Lower leg skin (tissue), 3 donors: Measurements from ENCODE around the gene IGFN1.

Experiments used
- POLR2A ChIP-seq, 2 donors: fragments of 450-650 bp; IDR thresholded peaks; one replicate each; pipeline ENCODE4 v1.6.1; 2016 to 2017; ENCODE audit warnings: antibody characterized with exemption in 2 of 2, mild to moderate bottlenecking in 1 of 2, moderate library complexity in 1 of 2
- TF ChIP-seq, protein P1 (sequence below), 3 donors: fragments of 450-650 bp; IDR thresholded peaks; one replicate each; pipeline ENCODE4 v1.5.1; 2016; ENCODE audit warnings: antibody characterized with exemption in 3 of 3, mild to moderate bottlenecking in 3 of 3, moderate library complexity in 2 of 3

- TF ChIP-seq, protein P1, sequence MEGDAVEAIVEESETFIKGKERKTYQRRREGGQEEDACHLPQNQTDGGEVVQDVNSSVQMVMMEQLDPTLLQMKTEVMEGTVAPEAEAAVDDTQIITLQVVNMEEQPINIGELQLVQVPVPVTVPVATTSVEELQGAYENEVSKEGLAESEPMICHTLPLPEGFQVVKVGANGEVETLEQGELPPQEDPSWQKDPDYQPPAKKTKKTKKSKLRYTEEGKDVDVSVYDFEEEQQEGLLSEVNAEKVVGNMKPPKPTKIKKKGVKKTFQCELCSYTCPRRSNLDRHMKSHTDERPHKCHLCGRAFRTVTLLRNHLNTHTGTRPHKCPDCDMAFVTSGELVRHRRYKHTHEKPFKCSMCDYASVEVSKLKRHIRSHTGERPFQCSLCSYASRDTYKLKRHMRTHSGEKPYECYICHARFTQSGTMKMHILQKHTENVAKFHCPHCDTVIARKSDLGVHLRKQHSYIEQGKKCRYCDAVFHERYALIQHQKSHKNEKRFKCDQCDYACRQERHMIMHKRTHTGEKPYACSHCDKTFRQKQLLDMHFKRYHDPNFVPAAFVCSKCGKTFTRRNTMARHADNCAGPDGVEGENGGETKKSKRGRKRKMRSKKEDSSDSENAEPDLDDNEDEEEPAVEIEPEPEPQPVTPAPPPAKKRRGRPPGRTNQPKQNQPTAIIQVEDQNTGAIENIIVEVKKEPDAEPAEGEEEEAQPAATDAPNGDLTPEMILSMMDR (IDR thresholded peaks at IDR 0.05): no peak
- no peak for TF ChIP-seq POLR2A (IDR thresholded peaks at IDR 0.05)
Measured at GRCh38 chr1:201277441-201277840, 86.8 kb downstream of the IGFN1 start.
